HG02763 (cell line): ENCODE data around the gene HAVCR2.
"Not testable (repeated sequence)": the region's sequence is repeated elsewhere in the genome, so short reads cannot be mapped to it uniquely, and the experiment has no call there.

Experiments
- ATAC-seq: cut with Tn5 transposase; IDR thresholded peaks from one replicate; pipeline ENCODE4 v1.9.1; 2021; ENCODE audit warnings: mild to moderate bottlenecking, moderate library complexity; ENCODE audit not compliant: unreplicated experiment

The HAVCR2 gene

DNA sequence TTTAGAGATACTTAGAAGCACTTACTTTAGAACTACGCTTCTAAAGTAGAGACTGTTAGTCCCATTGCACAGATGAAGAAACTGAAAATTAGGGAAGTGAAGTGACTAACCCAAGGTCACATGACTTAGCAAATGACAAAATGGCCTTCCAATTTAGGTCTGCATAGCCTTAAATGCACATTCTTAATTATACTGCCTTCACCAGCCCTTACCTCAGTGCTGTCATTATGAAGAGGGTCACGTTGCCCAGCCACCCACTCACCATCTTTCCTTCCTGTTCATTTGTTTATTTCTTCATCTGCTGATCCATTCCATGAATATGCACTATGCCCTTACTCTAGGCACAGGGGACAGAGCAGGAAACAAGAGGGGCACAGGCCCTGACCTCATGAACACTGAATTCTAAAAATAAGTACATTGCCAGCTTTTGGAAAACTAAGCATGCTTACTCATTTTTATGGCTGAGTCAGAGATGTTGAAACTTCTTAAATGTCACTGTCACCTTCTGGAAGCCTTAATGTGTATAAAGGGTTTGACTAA, 8.6 kb downstream of the HAVCR2 start:
- no peak for ATAC-seq

DNA sequence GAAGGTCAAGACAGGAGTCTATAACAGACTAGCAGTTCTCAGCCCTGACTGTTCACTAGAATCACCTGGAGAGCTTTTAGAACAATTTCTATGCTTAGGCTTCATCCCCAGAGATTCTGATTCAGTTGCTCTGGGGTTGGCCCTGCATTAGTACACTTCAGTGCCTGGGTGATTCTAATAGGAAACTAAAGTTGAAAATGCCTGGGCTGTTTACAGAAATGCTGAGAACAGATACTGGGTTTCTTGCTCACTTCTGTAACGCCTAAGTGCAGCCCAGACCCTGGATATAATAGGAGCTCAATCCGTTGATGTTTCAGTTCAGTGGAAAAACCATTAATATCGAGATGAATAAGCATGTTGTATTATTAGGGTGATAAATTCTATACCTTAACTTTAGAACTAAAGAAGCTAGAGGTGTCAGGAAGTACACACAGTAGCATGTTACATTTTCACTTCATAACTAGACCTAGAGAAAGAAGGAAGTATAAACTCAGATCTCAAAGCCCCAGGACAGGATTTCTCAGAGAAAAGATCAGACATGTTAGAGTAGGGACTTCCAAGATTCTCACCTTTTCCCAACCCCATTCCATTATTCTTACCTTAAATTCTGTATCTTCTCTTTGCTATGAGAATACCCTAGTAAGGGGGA, 20.4 kb downstream of the HAVCR2 start:
- peak; percentile 56 for ATAC-seq

DNA sequence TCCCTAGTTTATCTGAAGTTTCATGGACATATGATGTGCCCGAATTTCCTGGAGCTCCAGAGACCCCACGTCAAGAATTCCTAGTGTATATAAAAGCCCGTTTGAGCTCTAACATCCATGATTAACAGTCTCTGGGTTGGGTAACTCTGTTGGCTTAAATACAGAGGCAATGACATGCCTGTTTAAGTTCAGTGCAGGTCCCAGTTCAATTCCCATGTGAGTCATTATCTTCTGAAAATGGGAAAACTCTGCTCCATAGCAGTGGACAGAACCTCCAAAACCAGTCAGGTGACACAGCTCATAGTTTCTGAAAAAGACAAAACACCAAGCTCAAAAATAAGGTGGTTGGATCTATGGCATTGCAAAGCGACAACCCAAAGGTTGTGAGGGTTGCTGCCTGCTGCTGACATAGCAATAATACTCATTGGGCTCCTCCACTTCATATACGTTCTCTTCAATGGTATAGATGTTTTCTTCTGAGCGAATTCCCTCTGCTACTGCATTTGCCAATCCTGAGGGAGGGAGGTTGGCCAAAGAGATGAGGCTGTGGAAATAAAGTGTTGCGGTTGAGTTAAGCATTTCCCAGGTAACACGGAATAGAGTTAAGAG, 22.0 kb downstream of the HAVCR2 start:
- ATAC-seq: no peak

DNA sequence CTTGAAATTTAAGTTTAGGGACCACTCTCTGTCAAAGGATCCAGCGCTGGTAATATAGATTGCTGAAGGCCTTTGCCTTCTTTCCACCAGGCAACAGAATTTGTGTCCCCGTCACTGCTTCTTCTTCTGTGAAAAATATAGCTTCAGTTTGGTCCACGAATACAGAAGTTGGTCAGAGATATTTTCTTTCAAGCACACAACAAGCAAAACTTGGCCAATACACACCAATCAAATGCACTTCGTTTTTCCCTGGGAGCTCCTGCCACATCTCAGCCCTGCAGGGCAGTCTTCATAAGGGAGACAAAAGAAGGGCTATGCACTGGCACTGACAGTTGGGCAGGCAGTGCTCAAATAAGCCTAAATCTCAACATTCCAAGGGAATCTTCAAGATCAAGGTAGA, 22.9 kb downstream of the HAVCR2 start:
- ATAC-seq: no peak

DNA sequence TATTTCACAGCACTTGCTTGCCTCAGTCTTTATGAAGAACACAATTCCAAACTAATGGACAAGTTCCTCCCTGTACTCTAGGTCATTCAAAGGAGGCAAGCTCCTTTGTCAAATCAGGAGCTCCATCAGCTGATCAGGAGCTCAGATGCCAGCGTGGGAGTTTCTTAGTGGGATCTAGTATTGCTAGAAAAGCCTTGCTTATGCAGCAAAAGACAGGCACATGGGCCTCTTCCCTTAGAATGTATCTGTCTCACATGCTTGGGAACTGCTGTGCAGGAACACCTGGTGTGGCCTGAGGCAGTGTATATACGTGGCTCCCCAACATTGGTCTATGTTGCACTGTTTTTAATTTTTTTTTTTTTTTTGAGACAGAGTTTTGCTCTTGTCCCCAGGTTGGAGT, 28.6 kb downstream of the HAVCR2 start:
- no peak for ATAC-seq

DNA sequence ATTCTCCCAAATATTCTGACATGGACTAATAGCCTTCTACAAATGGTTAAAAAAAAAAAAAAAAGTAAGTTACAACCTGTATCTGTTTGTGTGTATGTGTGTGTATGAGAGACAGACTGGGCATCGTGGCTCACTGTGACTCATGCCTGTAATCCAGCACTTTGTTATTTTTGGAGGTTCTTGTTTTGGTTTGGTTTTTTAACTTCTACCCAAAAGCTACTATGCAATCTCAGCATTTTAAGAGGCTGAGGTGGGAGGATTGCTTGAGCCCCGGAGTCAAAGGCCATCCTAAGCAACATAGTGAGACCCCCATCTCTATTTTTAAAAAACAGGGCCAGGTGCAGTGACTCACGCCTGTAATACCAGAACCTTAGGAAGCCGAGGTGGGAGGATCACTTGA, 32.3 kb downstream of the HAVCR2 start:
- no peak for ATAC-seq

DNA sequence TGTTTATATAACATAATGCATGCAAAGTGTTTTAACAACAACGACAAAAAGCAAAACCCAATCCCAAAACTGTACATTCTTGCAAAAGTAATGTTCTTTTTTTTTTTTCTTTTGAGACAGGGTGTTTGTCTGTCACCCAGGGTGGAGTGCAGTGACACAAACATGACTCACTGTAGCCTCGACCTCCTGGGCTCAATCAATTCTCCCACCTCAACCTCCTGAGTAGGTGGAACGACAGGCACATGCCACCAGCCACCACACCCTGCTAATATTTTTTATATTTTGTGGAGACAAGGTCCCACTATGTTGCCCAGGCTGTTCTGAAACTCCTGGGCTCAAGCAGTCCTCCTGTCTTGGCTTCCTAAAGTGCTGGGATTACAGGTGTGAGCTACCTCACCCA, 36.3 kb downstream of the HAVCR2 start:
- no peak for ATAC-seq

DNA sequence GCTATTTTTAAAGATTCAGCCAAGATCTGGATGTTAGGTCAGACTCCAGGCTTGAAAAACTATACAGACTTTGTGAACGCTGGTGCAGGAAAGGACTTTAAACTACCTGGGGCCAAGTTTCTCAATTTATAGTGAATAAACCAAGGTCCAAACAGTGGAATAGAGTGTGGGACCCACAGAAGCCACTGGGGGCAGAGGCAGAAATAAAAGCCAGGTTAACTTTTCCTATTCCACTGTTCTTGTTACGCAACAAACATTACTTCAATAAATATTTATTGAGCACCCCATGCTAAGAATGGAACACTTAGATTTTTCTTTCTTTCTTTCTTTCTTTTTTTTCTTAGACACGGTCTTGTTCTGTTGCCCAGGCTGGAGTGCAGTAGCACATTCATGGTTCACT, 38.9 kb downstream of the HAVCR2 start:
- no peak for ATAC-seq

DNA sequence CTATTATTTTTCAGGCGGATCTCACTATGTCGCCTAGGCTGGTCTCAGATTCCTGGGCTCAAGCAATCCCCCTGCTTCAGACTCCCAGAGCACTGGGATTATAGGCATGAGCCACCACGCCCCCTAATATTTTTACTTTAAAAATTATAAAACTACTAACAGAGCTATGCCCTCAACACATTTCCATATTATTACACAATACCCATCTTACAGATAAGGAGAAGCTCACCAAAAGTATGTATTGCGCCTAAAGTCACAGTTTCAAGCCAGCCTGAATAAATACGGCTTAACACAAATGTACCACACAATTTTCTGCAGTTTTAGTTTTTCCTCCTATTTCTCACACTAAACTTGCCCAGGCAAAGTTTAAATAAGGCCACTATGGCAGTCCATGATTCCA, 40.1 kb downstream of the HAVCR2 start:
- no peak for ATAC-seq

DNA sequence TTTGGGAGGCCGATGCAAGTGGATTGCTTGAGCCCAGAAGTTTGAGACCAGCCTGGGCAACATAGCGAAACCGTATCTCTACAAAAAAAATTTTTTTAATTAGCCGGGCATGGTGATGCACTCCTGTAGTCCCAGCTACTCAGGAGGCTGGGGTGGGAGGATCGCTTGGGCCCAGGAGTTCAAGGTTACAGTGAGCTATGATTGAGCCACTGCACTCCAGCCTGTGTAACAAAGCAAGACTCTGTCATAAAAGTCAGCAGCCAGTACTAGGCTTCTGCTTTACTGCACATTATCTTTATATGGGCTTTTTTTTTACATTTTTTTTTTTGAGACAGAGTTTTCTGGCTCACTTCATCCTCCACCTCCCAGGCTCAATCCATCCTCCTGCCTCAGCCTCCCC, 40.5 kb downstream of the HAVCR2 start:
- ATAC-seq: no peak

DNA sequence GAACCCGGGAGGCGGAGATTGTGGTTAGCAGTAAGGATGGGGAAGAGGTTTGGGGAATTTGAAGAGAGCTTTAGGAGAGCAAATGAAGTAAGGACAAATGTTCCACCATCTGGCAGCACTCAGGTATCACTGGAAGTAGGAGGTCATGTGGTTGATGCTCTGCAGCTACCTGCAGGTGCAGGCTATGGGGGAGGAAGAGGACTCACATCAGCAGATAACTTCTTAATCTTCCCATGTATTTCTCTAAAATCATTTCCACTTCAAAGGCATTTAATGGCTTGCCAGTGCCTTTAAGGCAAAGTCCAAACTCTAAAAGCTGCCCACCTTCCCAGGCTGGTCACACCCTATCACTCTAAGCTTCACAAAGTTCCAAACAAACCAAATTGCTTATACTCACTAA, 41.8 kb downstream of the HAVCR2 start:
- no peak for ATAC-seq

DNA sequence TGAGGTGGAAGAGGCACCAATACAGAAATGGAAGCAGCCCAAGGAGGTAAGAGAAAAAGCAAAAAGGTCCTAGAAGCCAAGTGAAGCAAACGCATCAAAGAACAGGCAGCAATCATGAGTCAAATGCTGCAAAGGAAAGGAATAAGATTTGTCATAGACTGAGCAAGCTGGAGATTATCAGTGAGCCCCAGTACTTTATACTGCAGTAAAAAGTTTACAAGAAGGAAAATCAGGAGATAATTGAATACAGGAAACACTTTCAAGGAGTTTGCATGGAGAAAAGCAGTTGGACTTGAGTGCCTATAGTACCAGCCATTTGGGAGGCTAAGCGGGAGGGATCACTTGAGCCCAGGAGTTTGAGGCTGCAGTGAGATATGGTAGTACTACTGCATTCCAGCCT, 42.8 kb downstream of the HAVCR2 start:
- no peak for ATAC-seq

DNA sequence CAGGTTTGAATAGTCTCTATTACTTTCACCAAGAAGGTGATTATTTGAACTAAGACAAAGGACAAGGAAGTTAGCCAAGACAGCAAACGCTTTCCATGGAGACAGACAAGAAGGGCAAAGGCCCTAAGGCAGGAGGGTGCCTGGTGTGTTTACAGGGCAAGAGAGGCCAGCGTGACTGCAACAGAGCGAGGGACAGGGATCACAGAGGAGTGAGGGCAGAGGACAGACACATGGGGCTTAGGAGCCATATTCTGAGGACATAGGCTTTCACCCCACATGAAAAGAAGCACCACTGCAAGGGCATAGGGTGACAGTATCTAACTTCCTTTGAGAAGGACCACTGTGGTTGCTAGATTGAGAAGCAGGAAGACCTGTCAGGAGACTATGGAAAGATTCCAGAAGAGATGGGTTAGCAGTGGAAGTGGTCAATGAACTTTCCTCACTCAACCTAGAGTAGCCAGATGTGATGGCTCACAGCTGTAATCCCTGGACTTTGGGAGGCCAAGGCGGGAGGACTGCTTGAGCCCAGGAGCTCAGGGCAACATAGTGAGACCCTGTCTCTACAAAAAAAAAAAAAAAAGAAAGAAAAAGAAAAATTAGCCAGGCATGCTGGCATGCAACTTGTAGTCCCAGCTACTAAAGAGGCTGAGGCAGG, 44.9 kb downstream of the HAVCR2 start:
- no peak for ATAC-seq

DNA sequence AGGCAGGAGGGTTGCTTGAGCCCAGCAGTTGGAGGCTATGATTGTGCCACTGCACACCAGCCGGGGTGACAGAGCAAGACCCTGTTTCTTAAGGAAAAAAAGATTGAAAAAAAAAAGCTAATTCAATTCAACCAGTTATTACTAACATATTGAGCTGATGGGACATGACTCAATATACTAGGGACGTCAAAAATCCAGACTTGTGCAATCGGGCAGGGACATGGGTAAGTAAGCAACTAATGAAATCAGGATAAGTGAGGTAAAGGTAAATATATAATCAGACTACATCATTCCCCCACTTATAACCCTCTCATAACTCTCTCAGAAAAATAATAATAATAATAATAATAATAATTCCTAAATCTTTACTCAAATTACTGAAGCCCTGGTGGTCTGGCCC, 49.0 kb downstream of the HAVCR2 start:
- ATAC-seq: no peak

DNA sequence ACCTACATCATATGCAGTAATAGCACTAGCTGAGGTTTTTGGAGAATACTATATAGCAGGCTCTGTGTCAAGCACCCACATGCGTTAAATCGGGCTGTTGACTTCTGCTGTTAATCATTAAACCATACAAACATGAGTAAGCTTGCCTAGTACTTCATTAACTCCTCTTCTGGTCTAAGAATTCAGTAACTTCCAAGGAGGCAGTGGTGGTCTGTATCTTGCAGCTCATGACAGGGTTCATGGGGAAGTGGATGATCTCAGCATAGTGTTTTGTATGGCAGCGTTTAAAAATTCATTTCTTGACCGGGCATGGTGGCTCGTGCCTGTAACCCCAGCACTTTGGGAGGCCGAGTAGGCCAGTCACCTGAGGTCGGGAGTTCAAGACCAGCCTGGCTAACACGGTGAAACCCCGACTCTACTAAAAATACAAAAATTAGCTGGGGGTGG, 49.7 kb downstream of the HAVCR2 start, which contains the start of gene HAVCR1:
Gene HAVCR1, minus strand, starts transcription at position 24 of the 447 bp plus-strand sequence. CDS start 1,173 bp downstream, outside the sequence.
- ATAC-seq: peak; percentile 48

DNA sequence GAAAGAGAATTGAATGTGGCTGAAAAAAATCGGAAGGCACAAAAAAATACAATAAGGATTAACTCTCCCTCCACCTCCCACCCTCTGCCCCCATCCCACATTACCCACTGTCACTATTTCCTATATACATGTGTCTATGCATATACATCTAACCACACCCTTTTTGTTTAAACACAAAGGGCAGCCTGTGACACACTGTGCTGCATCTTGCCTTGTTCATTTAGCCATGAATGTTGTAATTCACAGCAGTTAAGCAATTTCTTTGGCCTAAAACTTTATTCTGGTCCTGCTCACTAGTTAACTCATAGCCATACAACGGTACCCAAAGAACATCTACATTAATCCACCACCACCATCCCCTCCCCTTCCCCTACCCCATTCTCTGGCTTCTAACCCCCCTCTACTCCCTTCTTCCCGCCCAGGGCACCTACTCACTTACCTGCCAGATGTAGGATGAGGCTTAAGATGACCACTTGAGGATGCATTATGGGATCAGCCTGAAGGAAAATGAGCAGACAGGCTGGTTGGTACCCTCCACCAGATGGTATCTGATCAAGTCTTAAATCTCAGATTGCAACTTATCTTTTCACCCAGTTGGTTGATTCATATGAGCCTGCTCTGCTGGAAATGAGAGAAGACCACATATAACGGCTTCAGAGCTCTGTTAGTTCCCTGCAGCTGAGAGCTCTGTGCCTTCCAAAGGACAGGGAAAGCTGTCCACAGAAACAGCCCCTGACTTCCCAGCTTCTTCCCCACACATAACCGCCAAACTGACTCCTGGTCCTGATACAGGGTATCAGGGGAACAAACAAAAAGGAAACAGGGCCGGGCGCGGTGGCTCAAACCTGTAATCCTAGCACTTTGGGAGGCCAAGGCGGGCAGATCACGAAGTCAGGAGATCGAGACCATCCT, 51.1 kb downstream of the HAVCR2 start:
- no peak for ATAC-seq

DNA sequence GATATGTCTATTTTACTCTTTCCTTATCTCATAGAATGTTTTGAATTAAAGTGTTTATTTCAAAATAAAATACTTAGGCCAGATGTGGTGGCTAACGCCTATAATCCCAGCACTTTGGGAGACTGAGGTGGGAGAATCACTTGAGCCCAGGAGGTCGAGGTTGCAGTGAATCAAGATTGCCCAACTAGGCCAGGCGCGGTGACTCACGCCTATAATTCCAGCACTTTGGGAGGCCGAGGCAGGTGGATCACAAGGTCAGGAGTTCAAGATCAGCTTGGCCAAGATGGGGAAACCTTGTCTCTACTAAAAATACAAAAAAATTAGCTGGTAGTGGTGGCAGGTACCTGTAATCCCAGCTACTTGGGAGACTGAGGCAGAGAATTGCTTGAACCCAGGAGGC, 52.0 kb downstream of the HAVCR2 start:
- ATAC-seq: not testable (repeated sequence)

DNA sequence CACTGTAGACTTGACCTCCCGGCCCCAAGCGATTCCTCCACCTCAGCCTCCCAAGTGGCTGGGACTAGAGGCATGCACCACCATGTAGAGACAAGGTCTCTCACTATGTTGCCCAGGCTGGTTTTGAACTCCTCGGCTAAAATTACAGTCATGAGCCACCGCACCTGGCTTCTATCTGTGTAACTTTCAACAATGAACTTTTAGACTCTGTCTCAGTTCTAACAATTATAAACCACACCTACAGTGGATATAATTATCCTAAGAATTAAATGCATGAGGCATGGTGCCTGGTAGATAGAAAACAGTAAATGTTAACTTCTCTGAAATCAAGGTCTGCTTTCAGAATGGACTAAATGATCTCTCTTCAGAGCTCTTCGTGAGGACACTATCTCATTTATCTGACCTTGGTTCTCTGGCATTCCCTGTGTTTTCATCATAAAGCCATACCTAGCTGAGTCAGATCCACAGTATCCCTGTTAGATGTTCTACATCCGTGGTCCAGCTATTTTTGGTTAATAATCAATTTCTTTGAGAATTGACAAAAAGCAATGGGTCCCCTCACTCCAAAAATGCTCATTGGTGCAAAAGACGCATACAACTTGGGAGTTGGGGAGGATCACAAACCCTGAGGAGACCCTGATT, 57.1 kb downstream of the HAVCR2 start:
- ATAC-seq: no peak

DNA sequence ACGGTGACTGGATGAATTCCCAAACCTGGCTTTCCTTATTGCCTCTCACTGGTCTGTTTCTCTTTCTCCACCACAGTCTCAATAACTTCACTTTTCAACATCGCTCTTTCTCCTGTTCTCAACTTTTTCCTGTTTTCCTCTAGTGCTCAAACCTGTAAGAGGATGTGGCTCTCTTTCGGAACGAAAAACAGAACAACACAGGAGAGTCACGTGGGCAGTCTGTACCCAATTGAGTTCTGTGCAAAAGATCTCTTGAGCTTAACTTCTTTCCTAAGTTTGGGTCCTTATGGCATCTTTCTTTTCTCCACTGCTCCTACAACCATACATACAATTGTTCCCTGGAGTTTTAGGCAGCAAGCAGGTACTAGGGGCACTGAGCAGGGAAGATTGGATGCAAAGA, 58.8 kb downstream of the HAVCR2 start:
- ATAC-seq: peak; percentile 45

DNA sequence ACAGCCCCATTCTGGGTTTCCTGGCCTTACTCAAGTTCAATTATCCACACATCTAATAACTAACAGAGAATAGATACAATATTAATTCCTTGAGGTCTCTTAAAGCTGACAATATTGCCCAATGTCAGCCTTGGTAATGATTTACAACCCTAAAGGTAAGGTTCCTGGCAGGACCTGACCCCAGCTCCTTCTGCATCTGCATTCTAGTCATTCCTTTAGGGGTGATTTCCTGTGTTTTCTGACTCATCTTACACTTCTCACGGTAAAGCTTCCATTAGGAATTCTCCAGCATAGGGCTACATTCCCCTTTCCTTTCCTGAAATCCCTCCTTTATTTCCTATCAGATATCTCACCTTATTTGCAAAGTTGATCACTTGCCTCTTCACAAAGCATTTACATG, 59.2 kb downstream of the HAVCR2 start:
- ATAC-seq: no peak
